ENCODE data around the gene BACH2. TPM values are rescaled to one million over a fixed set of nuclear protein-coding genes. Genes with fewer than 3 reads are reported as not detected.

BACH2 gene
- total and polyA plus RNA-seq, 2 experiments from 2014 or later, result 1.6 to 5.7 TPM

DNA sequence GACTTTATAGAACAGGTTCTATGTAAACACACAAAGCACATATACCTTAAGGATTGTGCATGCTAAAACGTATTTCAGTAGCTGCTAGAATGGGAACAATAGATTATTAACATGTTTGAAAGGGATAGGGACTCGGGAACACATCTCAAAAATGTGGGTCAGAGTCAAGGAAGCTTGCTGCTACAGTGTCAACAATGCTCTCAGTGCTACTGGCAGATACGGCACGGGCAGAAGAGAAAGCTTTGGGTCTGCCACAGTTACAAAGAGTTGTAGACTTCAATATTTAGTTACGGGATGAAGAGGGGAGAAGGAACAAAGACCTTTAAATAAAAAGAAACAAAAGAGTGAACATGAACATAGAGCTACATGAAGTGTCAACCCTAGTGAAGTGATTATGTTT lies 170.5 kb downstream of the BACH2 start:
- no peaks in the 10 kb centered on the region for H3K9me2 ChIP-seq (ENCODE audit: insufficient read depth)
- no peaks in the 10 kb centered on the region; the same call in 2 of the 3 replicates for H3K4me1 Mint-ChIP-seq
- no peaks in the 10 kb centered on the region for H3K36me3 Mint-ChIP-seq (ENCODE audit: low read depth)
- TF ChIP-seq, protein P1, sequence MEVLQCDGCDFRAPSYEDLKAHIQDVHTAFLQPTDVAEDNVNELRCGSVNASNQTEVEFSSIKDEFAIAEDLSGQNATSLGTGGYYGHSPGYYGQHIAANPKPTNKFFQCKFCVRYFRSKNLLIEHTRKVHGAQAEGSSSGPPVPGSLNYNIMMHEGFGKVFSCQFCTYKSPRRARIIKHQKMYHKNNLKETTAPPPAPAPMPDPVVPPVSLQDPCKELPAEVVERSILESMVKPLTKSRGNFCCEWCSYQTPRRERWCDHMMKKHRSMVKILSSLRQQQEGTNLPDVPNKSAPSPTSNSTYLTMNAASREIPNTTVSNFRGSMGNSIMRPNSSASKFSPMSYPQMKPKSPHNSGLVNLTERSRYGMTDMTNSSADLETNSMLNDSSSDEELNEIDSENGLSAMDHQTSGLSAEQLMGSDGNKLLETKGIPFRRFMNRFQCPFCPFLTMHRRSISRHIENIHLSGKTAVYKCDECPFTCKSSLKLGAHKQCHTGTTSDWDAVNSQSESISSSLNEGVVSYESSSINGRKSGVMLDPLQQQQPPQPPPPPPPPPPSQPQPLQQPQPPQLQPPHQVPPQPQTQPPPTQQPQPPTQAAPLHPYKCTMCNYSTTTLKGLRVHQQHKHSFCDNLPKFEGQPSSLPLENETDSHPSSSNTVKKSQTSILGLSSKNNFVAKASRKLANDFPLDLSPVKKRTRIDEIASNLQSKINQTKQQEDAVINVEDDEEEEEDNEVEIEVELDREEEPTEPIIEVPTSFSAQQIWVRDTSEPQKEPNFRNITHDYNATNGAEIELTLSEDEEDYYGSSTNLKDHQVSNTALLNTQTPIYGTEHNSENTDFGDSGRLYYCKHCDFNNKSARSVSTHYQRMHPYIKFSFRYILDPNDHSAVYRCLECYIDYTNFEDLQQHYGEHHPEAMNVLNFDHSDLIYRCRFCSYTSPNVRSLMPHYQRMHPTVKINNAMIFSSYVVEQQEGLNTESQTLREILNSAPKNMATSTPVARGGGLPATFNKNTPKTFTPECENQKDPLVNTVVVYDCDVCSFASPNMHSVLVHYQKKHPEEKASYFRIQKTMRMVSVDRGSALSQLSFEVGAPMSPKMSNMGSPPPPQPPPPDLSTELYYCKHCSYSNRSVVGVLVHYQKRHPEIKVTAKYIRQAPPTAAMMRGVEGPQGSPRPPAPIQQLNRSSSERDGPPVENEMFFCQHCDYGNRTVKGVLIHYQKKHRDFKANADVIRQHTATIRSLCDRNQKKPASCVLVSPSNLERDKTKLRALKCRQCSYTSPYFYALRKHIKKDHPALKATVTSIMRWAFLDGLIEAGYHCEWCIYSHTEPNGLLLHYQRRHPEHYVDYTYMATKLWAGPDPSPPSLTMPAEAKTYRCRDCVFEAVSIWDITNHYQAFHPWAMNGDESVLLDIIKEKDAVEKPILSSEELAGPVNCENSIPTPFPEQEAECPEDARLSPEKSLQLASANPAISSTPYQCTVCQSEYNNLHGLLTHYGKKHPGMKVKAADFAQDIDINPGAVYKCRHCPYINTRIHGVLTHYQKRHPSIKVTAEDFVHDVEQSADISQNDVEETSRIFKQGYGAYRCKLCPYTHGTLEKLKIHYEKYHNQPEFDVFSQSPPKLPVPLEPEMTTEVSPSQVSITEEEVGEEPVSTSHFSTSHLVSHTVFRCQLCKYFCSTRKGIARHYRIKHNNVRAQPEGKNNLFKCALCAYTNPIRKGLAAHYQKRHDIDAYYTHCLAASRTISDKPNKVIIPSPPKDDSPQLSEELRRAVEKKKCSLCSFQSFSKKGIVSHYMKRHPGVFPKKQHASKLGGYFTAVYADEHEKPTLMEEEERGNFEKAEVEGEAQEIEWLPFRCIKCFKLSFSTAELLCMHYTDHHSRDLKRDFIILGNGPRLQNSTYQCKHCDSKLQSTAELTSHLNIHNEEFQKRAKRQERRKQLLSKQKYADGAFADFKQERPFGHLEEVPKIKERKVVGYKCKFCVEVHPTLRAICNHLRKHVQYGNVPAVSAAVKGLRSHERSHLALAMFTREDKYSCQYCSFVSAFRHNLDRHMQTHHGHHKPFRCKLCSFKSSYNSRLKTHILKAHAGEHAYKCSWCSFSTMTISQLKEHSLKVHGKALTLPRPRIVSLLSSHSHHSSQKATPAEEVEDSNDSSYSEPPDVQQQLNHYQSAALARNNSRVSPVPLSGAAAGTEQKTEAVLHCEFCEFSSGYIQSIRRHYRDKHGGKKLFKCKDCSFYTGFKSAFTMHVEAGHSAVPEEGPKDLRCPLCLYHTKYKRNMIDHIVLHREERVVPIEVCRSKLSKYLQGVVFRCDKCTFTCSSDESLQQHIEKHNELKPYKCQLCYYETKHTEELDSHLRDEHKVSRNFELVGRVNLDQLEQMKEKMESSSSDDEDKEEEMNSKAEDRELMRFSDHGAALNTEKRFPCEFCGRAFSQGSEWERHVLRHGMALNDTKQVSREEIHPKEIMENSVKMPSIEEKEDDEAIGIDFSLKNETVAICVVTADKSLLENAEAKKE (CRISPR knock-in tag; IDR thresholded peaks at IDR 0.05), result no peak
- TF ChIP-seq, protein P2, sequence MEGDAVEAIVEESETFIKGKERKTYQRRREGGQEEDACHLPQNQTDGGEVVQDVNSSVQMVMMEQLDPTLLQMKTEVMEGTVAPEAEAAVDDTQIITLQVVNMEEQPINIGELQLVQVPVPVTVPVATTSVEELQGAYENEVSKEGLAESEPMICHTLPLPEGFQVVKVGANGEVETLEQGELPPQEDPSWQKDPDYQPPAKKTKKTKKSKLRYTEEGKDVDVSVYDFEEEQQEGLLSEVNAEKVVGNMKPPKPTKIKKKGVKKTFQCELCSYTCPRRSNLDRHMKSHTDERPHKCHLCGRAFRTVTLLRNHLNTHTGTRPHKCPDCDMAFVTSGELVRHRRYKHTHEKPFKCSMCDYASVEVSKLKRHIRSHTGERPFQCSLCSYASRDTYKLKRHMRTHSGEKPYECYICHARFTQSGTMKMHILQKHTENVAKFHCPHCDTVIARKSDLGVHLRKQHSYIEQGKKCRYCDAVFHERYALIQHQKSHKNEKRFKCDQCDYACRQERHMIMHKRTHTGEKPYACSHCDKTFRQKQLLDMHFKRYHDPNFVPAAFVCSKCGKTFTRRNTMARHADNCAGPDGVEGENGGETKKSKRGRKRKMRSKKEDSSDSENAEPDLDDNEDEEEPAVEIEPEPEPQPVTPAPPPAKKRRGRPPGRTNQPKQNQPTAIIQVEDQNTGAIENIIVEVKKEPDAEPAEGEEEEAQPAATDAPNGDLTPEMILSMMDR (conservative IDR thresholded peaks at IDR 0.05; ENCODE audit: low read depth in 2 of 2), result no peak
- TF ChIP-seq STAT1 (IDR thresholded peaks at IDR 0.05; ENCODE audit: unreplicated experiment) (no peak), EZH2 (IDR thresholded peaks at IDR 0.05; ENCODE audit: low read depth, unreplicated experiment) (no peak), CREB1 (CRISPR knock-in tag; IDR thresholded peaks at IDR 0.05; ENCODE audit: low read depth) (no peak)
- no peaks in the 10 kb centered on the region for H3K36me3 ChIP-seq (ENCODE audit: insufficient read depth)
- no peaks in the 10 kb centered on the region for H3F3A ChIP-seq (replicated peaks; ENCODE audit: low read depth)
- no peak overlapping the region for H3K27ac ChIP-seq (ENCODE audit: low read depth)
- H3K4me3 Mint-ChIP-seq, result no peak overlapping the region
- no peaks in the 10 kb centered on the region for H3K9me3 Mint-ChIP-seq
- no peak for DNase-seq (ENCODE audit: low spot score)
- no peak for ATAC-seq
- H3K27me3 Mint-ChIP-seq (ENCODE audit: insufficient read depth, low read depth, poor library complexity), result no peaks in the 10 kb centered on the region
- H3K27me3 ChIP-seq (ENCODE audit: insufficient read depth), result no peaks in the 10 kb centered on the region
- H3K79me2 ChIP-seq (replicated peaks; ENCODE audit: insufficient read depth), result no peaks in the 10 kb centered on the region
- H3K4me3 ChIP-seq, result no peak overlapping the region
- H2AFZ ChIP-seq, result no peak overlapping the region
- no peaks in the 10 kb centered on the region for H3K4me1 ChIP-seq (ENCODE audit: insufficient read depth)
- H3K4me2 ChIP-seq, result no peak overlapping the region
- no peaks in the 10 kb centered on the region for H4K20me1 ChIP-seq (replicated peaks; ENCODE audit: insufficient read depth)
- H3K27ac Mint-ChIP-seq, result no peak overlapping the region

All from GM23338 (cell line).